Thoracic aorta (tissue), 2 donors: ENCODE measurements around the gene ADGRL3. TPM values are rescaled to one million over a fixed set of nuclear protein-coding genes. Genes with fewer than 3 reads are reported as not detected.
A peak's percentile ranks its signal among the peaks of the same experiment; 100 is the strongest.

ENCODE experiments used
- ATAC-seq: fragments of 150-250 bp; one replicate; pipeline ENCODE4 v1.8.0; 2017; ENCODE audit warnings: low read depth; ENCODE audit not compliant: insufficient number of reproducible peaks, low FRiP score
- DNase-seq: peaks from one replicate; pipeline ENCODE4 v3.0.0-alpha.2; 2020; ENCODE audit warnings: low spot score
- H3K27ac ChIP-seq, 2 donors: fragments of 200-600 bp; sonication (generic); 1 replicate in 1 of 2; 2 replicates in 1 of 2; pipeline ENCODE4 v1.5.1; 2016; ENCODE audit warnings: mild to moderate bottlenecking in 2 of 2, moderate library complexity in 2 of 2
- H3K27me3 ChIP-seq: fragments of 200-600 bp; sonication (generic); replicated peaks from 2 replicates; pipeline ENCODE4 v1.6.0; 2016; ENCODE audit warnings: mild to moderate bottlenecking; ENCODE audit not compliant: insufficient read depth
- H3K36me3 ChIP-seq: fragments of 200-600 bp; sonication (generic); one replicate; pipeline ENCODE4 v1.5.1; 2016
- H3K4me1 ChIP-seq, 2 donors: fragments of 200-600 bp; sonication (generic); 1 replicate in 1 of 2; 2 replicates in 1 of 2; pipeline versions ENCODE4 v1.5.1 to v1.6.0; 2016; ENCODE audit warnings: low read depth in 2 of 2, mild to moderate bottlenecking in 1 of 2; ENCODE audit not compliant: control insufficient read depth in 1 of 2
- H3K4me3 ChIP-seq: fragments of 200-600 bp; sonication (generic); 2 replicates; pipeline ENCODE4 v1.5.1; 2016; ENCODE audit warnings: mild to moderate bottlenecking
- H3K9me3 ChIP-seq: fragments of 200-600 bp; sonication (generic); 2 replicates; pipeline ENCODE4 v1.5.1; 2016
- total RNA-seq, 2 donors: library from RNA; depleted of rRNA; stranded (reverse); fragments of >200 nt; gene quantifications; one replicate each; pipeline versions ENCODE4 v1.1.0 to v1.2.3, GENCODE V29; 2016
- TF ChIP-seq, protein P1 (sequence below): fragments of 200-600 bp; sonication (generic); IDR thresholded peaks from one replicate; pipeline ENCODE4 v1.5.1; 2019; ENCODE audit warnings: antibody characterized with exemption

Gene ADGRL3
- total RNA-seq, 2 donors from 2014 or later, result 17.5 to 18.1 TPM

DNA sequence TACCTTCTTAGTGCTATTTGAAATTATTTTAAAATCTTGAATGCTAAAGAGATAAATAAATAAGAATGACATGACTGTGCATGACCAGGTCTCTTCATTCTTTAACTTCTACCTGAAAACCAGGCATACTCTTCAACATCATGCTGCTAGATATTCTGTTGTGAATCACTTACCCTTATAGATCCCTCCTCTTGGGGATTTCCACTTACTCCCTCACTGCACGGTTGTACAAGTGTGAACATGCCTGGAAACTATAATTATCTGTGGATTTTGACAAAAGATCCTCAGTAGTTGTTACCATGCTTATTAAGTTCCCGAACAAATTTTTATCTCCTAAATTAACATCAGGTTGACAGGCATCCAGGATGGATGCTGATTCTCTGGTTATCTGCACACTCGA is 54.3 kb downstream of the ADGRL3 start:
- no peaks in the 10 kb centered on the region for H3K9me3 ChIP-seq
- H3K4me1 ChIP-seq, result no peaks in the 10 kb centered on the region
- H3K27ac ChIP-seq, result no peak overlapping the region
- TF ChIP-seq, protein P1, sequence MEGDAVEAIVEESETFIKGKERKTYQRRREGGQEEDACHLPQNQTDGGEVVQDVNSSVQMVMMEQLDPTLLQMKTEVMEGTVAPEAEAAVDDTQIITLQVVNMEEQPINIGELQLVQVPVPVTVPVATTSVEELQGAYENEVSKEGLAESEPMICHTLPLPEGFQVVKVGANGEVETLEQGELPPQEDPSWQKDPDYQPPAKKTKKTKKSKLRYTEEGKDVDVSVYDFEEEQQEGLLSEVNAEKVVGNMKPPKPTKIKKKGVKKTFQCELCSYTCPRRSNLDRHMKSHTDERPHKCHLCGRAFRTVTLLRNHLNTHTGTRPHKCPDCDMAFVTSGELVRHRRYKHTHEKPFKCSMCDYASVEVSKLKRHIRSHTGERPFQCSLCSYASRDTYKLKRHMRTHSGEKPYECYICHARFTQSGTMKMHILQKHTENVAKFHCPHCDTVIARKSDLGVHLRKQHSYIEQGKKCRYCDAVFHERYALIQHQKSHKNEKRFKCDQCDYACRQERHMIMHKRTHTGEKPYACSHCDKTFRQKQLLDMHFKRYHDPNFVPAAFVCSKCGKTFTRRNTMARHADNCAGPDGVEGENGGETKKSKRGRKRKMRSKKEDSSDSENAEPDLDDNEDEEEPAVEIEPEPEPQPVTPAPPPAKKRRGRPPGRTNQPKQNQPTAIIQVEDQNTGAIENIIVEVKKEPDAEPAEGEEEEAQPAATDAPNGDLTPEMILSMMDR, result no peak
- no peak for DNase-seq
- ATAC-seq, result no peak
- H3K27me3 ChIP-seq, result no peaks in the 10 kb centered on the region
- no peak overlapping the region for H3K4me3 ChIP-seq
- H3K36me3 ChIP-seq, result no peaks in the 10 kb centered on the region

DNA sequence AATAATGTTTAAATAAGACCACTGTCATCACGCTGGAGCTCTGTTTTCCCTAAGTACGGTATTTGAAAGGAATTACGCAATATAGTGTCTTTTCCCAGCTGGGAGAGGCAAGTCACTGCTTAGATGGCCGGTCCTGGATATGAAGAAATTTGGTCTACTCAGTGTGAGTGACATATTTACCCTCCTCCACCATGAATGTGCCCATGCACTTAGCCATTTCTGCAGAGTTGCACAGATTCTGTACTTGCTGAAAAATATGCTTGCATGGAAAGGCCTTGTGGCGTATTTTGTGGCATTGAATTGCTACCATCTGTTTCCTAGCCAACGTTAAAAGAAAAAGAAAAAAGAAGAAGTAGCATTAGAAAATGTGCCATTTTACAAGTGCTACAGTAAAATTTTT is 73.1 kb downstream of the ADGRL3 start:
- H3K9me3 ChIP-seq, result no peaks in the 10 kb centered on the region
- H3K27me3 ChIP-seq, result no peaks in the 10 kb centered on the region
- DNase-seq, result no peak
- TF ChIP-seq, protein P1, result no peak
- peak overlapping the region; percentile 25 for H3K4me3 ChIP-seq
- no peak for ATAC-seq
- H3K36me3 ChIP-seq, result no peaks in the 10 kb centered on the region
- peaks cover 19 to 24% of the 10 kb centered on the region in 2 donors for H3K4me1 ChIP-seq
- peak overlapping the region in 1 of 2 donors; percentile 7 for H3K27ac ChIP-seq

DNA sequence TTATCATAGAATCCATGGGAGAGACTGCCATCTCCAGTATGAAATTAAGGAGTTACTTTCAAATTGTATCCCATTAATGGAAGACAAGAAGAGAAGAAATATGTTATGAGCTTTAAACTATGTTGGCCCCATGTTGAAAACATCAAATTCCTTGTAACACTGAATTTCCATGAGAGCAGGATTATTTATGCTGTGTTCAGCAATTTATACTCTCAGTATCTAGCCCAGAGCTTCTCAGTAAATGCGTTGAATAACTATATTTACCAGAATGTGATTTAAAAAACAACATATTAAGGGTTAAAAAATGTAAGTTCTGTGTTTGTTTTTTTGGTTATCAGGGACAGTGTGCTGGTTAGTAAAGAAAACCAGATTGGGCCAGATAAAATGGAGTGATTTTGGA is 74.2 kb downstream of the ADGRL3 start:
- Histone ChIP-seq H3K4me3 (no peak overlapping the region), H3K27me3 (no peaks in the 10 kb centered on the region), H3K9me3 (no peaks in the 10 kb centered on the region), H3K27ac (no peak overlapping the region), H3K4me1 (peaks cover 19 to 24% of the 10 kb centered on the region in 2 donors), H3K36me3 (no peaks in the 10 kb centered on the region)
- DNase-seq (no peak), ATAC-seq (no peak)
- TF ChIP-seq, protein P1, result no peak

DNA sequence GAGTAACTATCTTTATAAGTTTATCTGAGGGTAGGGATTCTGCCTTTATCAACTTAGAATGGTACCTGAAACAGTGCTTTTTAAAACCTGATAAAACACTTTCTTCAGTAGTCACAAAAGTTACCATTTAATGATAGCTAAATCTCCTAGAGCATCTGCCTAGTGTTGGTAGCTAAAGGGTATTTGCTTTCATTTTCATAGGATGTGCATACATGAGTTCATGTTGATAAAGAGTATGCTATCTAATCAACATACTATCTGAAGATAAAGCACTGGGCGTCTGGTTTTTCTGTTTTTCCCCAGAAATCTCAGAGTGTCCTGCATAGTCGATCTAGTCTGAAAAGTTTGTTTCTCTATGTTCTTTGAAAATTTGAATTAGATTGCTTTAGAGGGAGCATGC is 75.1 kb downstream of the ADGRL3 start:
- DNase-seq (no peak), ATAC-seq (no peak)
- TF ChIP-seq, protein P1, result no peak
- Histone ChIP-seq H3K27me3 (no peaks in the 10 kb centered on the region), H3K27ac (no peak overlapping the region), H3K4me1 (peaks cover 19 to 24% of the 10 kb centered on the region in 2 donors), H3K9me3 (no peaks in the 10 kb centered on the region), H3K36me3 (no peaks in the 10 kb centered on the region), H3K4me3 (peak overlapping the region; percentile 29)

DNA sequence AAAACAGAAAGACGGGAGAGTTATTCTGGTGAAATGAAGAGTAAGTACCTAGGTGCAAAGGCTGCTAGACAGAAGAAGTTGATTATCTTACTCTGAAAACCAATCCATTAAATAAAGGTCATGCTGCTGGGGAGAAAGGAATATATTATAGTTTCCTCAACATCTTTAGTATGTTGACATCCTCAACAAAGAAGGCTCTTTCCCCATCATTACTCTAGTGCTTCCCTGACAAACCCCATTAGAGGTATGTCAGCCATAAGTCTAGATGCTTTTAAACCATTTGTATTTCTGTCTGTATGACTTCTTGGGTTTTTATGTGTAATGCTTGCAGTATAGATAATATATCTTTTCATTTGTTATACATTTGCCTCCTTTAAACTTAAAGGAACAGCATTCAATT is 75.9 kb downstream of the ADGRL3 start:
- H3K9me3 ChIP-seq, result no peaks in the 10 kb centered on the region
- peak overlapping the region in 1 of 2 donors; percentile 29 for H3K27ac ChIP-seq
- DNase-seq (no peak), ATAC-seq (no peak)
- TF ChIP-seq, protein P1, result no peak
- no peaks in the 10 kb centered on the region for H3K36me3 ChIP-seq
- H3K4me1 ChIP-seq, result peaks cover 19 to 24% of the 10 kb centered on the region in 2 donors
- peak overlapping the region; percentile 29 for H3K4me3 ChIP-seq
- H3K27me3 ChIP-seq, result no peaks in the 10 kb centered on the region
